CD4-positive, alpha-beta T cell treated with Interleukin-1 beta for 1 hour (primary cell): ENCODE results near the gene CXCL12.

Experiments used
- DNase-seq, 2 donors: peaks; one replicate each; pipeline ENCODE4 v3.0.0-alpha.2; 2020 to 2022

The CXCL12 gene

GRCh38 chr10:44383749-44384600, 922 bp downstream of the CXCL12 start:
- DNase-seq: no peak

- DNase-seq: no peak
These were observed 1.7 kb downstream of the CXCL12 start for GRCh38 chr10:44382981-44383748.

GRCh38 chr10:44382131-44382858, 2.6 kb downstream of the CXCL12 start:
- no peak for DNase-seq

- no peak for DNase-seq
These were observed 3.9 kb downstream of the CXCL12 start for GRCh38 chr10:44380829-44381600.

GRCh38 chr10:44379907-44380306, 5.0 kb downstream of the CXCL12 start:
- DNase-seq: no peak

- no peak for DNase-seq
These were observed 6.3 kb downstream of the CXCL12 start for GRCh38 chr10:44378626-44379025.

GRCh38 chr10:44377651-44378310, 7.1 kb downstream of the CXCL12 start:
- DNase-seq: no peak

GRCh38 chr10:44376472-44377099, 8.3 kb downstream of the CXCL12 start:
- DNase-seq: no peak

GRCh38 chr10:44374155-44374554, 10.7 kb downstream of the CXCL12 start:
- no peak for DNase-seq

- DNase-seq: no peak
These were observed 11.4 kb downstream of the CXCL12 start for GRCh38 chr10:44373341-44373995.

GRCh38 chr10:44372181-44372580, 12.7 kb downstream of the CXCL12 start:
- no peak for DNase-seq

- no peak for DNase-seq
These were observed 14.1 kb downstream of the CXCL12 start for GRCh38 chr10:44370731-44371248.

GRCh38 chr10:44369854-44370253, 15.0 kb downstream of the CXCL12 start:
- no peak for DNase-seq

GRCh38 chr10:44369296-44369695, 15.6 kb downstream of the CXCL12 start:
- DNase-seq: no peak

GRCh38 chr10:44368637-44369036, 16.3 kb downstream of the CXCL12 start:
- DNase-seq: no peak

- no peak for DNase-seq
These were observed 17.8 kb downstream of the CXCL12 start for GRCh38 chr10:44366941-44367630.

- no peak for DNase-seq
These were observed 20.3 kb downstream of the CXCL12 start for GRCh38 chr10:44364566-44364965.

- no peak for DNase-seq
These were observed 21.2 kb downstream of the CXCL12 start for GRCh38 chr10:44363716-44364115.

- DNase-seq: no peak
These were observed 21.8 kb downstream of the CXCL12 start for GRCh38 chr10:44362866-44363711.
